Activated B cell treated with CpG ODN at 0.5 μM for 24 hours (primary cell): Measurements from ENCODE around the gene ISOC2. TPM values are rescaled to one million over a fixed set of nuclear protein-coding genes. Genes with fewer than 3 reads are reported as not detected.
"Not testable (repeated sequence)": the region's sequence is repeated elsewhere in the genome, so short reads cannot be mapped to it uniquely, and the experiment has no call there.

Experiments
- ATAC-seq: fragments of 200-7000 bp; cut with Tn5 transposase; one replicate; pipeline ENCODE4 v1.10.0; 2021; ENCODE audit warnings: low read depth, mild to moderate bottlenecking, moderate library complexity
- CTCF ChIA-PET: fragments of 350-600 bp; sonication (Branson Sonifier 250); formaldehyde crosslinking; loops from one replicate; lab custom pipeline; 2021; ENCODE audit warnings: antibody characterized with exemption; lab: Charles Lee
- POLR2A ChIA-PET: fragments of 350-600 bp; sonication (Branson Sonifier 250); formaldehyde crosslinking; loops from one replicate; lab custom pipeline; 2021; ENCODE audit warnings: antibody characterized with exemption; lab: Charles Lee
- DNase-seq: peaks from one replicate; pipeline ENCODE4 v3.0.0; 2022
- H3K27ac Mint-ChIP-seq: one replicate; pipeline ENCODE4 v1.8.0; 2020; ENCODE audit warnings: mixed read lengths
- H3K27me3 Mint-ChIP-seq: one replicate; pipeline ENCODE4 v1.8.0; 2021; ENCODE audit warnings: mixed read lengths
- H3K36me3 Mint-ChIP-seq: one replicate; pipeline ENCODE4 v1.8.0; 2021; ENCODE audit warnings: low read depth, mixed read lengths
- H3K4me1 Mint-ChIP-seq: one replicate; pipeline ENCODE4 v1.8.0; 2021; ENCODE audit warnings: mixed read lengths
- H3K4me3 Mint-ChIP-seq: one replicate; pipeline ENCODE4 v1.8.0; 2020; ENCODE audit warnings: mild to moderate bottlenecking, mixed read lengths
- H3K9me3 Mint-ChIP-seq: one replicate; pipeline ENCODE4 v1.8.0; 2020; ENCODE audit warnings: mixed read lengths
- CTCF ChIP-seq: fragments of 200-600 bp; IDR thresholded peaks from one replicate; pipeline ENCODE4 v1.8.0; 2022; ENCODE audit warnings: antibody characterized with exemption, mild to moderate bottlenecking
- intact Hi-C: fragments of 100-400 bp; cut with micrococcal nuclease; formaldehyde crosslinking; loops from one replicate; pipeline ENCODE4 v1.15.1; 2024
- total RNA-seq: library from RNA; stranded (reverse); gene quantifications from 2 replicates; pipeline ENCODE4 v1.2.3, GENCODE V29; 2022

Gene ISOC2
- total RNA-seq, 1 donor from 2014 or later: 29.0 TPM

- peak overlapping the region; percentile 98 for H3K27ac Mint-ChIP-seq
- no peaks in the 10 kb centered on the region for H3K27me3 Mint-ChIP-seq
- ChIA-PET POLR2A (interaction anchor here (0.6 to 11.4 kb wide), 45 partner anchors 11 to 1036 kb away, joined by 3 to 215 read pairs (median 5); partner anchors contain the start of genes CCDC106, FIZ1, HSPBP1 and ISOC2), CTCF (interaction anchor here (1.1 to 1.9 kb wide), 2 partner anchors 24 to 267 kb away, joined by 3 to 4 read pairs; partner anchors contain the start of gene TMEM238)
- H3K4me3 Mint-ChIP-seq: peak overlapping the region; percentile 91
- H3K4me1 Mint-ChIP-seq: peaks cover 24% of the 10 kb centered on the region
- peaks cover 5% of the 10 kb centered on the region for H3K9me3 Mint-ChIP-seq
- intact Hi-C loops: loop anchor here (1.0 to 5.0 kb wide), 9 partner anchors 23 to 1291 kb away; partner anchors contain the start of genes ISOC2, KMT5C, PPP1R12C and PPP6R1
- ATAC-seq (peak; percentile 88), DNase-seq (peak; percentile 95)
- no peak for TF ChIP-seq CTCF
- H3K36me3 Mint-ChIP-seq: peaks cover 32% of the 10 kb centered on the region
Measured at GRCh38 chr19:55407800-55408532, 53.5 kb downstream of the ISOC2 start.

- not testable (repeated sequence) for H3K27me3 Mint-ChIP-seq, DNase-seq, H3K9me3 Mint-ChIP-seq, ATAC-seq
- intact Hi-C loops: loop anchor here (1.0 to 5.0 kb wide), 3 partner anchors 200 to 1290 kb away; partner anchors contain the start of genes PRPF31, TFPT and ZNF865
- H3K36me3 Mint-ChIP-seq: peaks cover 37% of the 10 kb centered on the region
- peak within 1 kb of the TSS; percentile 91 for H3K4me3 Mint-ChIP-seq
- H3K4me1 Mint-ChIP-seq: peaks cover 24% of the 10 kb centered on the region
- ChIA-PET CTCF (interaction anchor here (1.1 to 1.9 kb wide), 2 partner anchors 23 to 266 kb away, joined by 3 to 4 read pairs; partner anchors contain the start of gene TMEM238), POLR2A (interaction anchor here (0.6 to 11.4 kb wide), 46 partner anchors 8 to 1035 kb away, joined by 3 to 215 read pairs (median 5); partner anchors contain the start of genes FIZ1, HSPBP1, ISOC2 and KMT5C)
- peak within 1 kb of the TSS; percentile 98 for H3K27ac Mint-ChIP-seq
Measured at GRCh38 chr19:55407550-55407799, 54.0 kb downstream of the ISOC2 start, which contains the start of gene UBE2S. UBE2S (minus strand) TSS chr19:55407788; CDS start chr19:55407589, 199 bp downstream.

GRCh38 chr19:55406826-55407549 lies 54.5 kb downstream of the ISOC2 start:
- ChIA-PET POLR2A (interaction anchor here (0.5 to 11.4 kb wide), 41 partner anchors 8 to 1876 kb away, joined by 3 to 215 read pairs (median 5); partner anchors contain the start of genes FIZ1, HSPBP1, ISOC2 and KMT5C), CTCF (interaction anchor here (1.1 to 1.9 kb wide), 2 partner anchors 23 to 266 kb away, joined by 3 to 4 read pairs; partner anchors contain the start of gene TMEM238)
- DNase-seq (no peak), ATAC-seq (no peak)
- Mint-ChIP-seq H3K4me3 (peak overlapping the region; percentile 91), H3K27ac (peak overlapping the region; percentile 70), H3K36me3 (peaks cover 42% of the 10 kb centered on the region), H3K27me3 (no peaks in the 10 kb centered on the region), H3K4me1 (peaks cover 24% of the 10 kb centered on the region), H3K9me3 (peaks cover 5% of the 10 kb centered on the region)
- no peak for TF ChIP-seq CTCF
- intact Hi-C loops: loop anchor here (1.0 to 5.0 kb wide), 3 partner anchors 200 to 1290 kb away; partner anchors contain the start of genes PRPF31, TFPT and ZNF865

- DNase-seq (no peak), ATAC-seq (no peak)
- no peak for TF ChIP-seq CTCF
- Mint-ChIP-seq H3K4me1 (peaks cover 24% of the 10 kb centered on the region), H3K9me3 (peaks cover 5% of the 10 kb centered on the region), H3K27me3 (no peaks in the 10 kb centered on the region), H3K27ac (peak overlapping the region; percentile 35), H3K36me3 (peaks cover 47% of the 10 kb centered on the region), H3K4me3 (peak overlapping the region; percentile 91)
- ChIA-PET CTCF (no interaction called here), POLR2A (interaction anchor here (0.6 to 11.4 kb wide), 6 partner anchors 18 to 288 kb away, joined by 4 to 215 read pairs (median 14); partner anchors contain the start of genes PPP1R12C, RPL28 and TMEM238)
- intact Hi-C loops: loop anchor here (5.0 kb wide), 2 partner anchors 201 to 1289 kb away; partner anchors contain the start of genes PRPF31, TFPT and ZNF865
Measured at GRCh38 chr19:55406091-55406825, 55.2 kb downstream of the ISOC2 start.
